H9 (cell line): ENCODE measurements around the gene RDH11. TPM values are rescaled to one million over a fixed set of nuclear protein-coding genes. Genes with fewer than 3 reads are reported as not detected.

Source experiments
- DNase-seq: peaks from one replicate; pipeline ENCODE4 v3.0.0-alpha.2; 2017
- H2AFZ ChIP-seq: one replicate; pipeline ENCODE4 v1.6.1; 2013; ENCODE audit warnings: mild to moderate bottlenecking, low read length, control low read depth, moderate library complexity
- H2AK5ac ChIP-seq: 2 replicates; pipeline ENCODE4 v1.6.1; 2013; ENCODE audit warnings: low read length, control low read depth, mixed read lengths; ENCODE audit not compliant: insufficient read length
- H2BK120ac ChIP-seq: one replicate; pipeline ENCODE4 v1.6.1; 2013; ENCODE audit warnings: low read depth, mild to moderate bottlenecking, low read length, control low read depth, inconsistent platforms; ENCODE audit not compliant: poor library complexity, severe bottlenecking
- H2BK12ac ChIP-seq: 2 replicates; pipeline ENCODE4 v1.6.1; 2013; ENCODE audit warnings: low read length, control low read depth, mixed read lengths, low read depth; ENCODE audit not compliant: insufficient read length
- H2BK15ac ChIP-seq: 2 replicates; pipeline ENCODE4 v1.6.1; 2013; ENCODE audit warnings: low read depth, low read length, control low read depth
- H2BK20ac ChIP-seq: one replicate; pipeline ENCODE4 v1.6.1; 2013; ENCODE audit warnings: low read depth, mild to moderate bottlenecking, low read length, control low read depth, inconsistent platforms; ENCODE audit not compliant: poor library complexity, severe bottlenecking
- H2BK5ac ChIP-seq: 2 replicates; pipeline ENCODE4 v1.6.1; 2013; ENCODE audit warnings: low read length, control low read depth, mixed read lengths; ENCODE audit not compliant: insufficient read length
- H3K14ac ChIP-seq: 2 replicates; pipeline ENCODE4 v1.6.1; 2013; ENCODE audit warnings: low read length, control low read depth; ENCODE audit not compliant: insufficient read depth
- H3K18ac ChIP-seq: 2 replicates; pipeline ENCODE4 v1.6.1; 2013; ENCODE audit warnings: low read depth, mild to moderate bottlenecking, mixed read lengths, low read length, control low read depth; ENCODE audit not compliant: insufficient read length
- H3K23ac ChIP-seq: 2 replicates; pipeline ENCODE4 v1.6.1; 2013; ENCODE audit warnings: low read length, control low read depth, mixed read lengths, low read depth; ENCODE audit not compliant: insufficient read length
- H3K23me2 ChIP-seq: 2 replicates; pipeline ENCODE4 v1.6.1; 2013; ENCODE audit warnings: low read depth, mild to moderate bottlenecking, mixed read lengths, low read length, control low read depth; ENCODE audit not compliant: insufficient read length, poor library complexity, severe bottlenecking
- H3K27ac ChIP-seq: 2 replicates; pipeline ENCODE4 v1.5.1; 2013; ENCODE audit warnings: low read length, control low read depth, mixed read lengths, low read depth; ENCODE audit not compliant: insufficient read length
- H3K27me3 ChIP-seq: 2 replicates; pipeline ENCODE4 v1.6.1; 2013; ENCODE audit warnings: low read length, control low read depth, inconsistent platforms; ENCODE audit not compliant: insufficient read depth
- H3K4ac ChIP-seq: 2 replicates; pipeline ENCODE4 v1.6.1; 2013; ENCODE audit warnings: low read depth, mild to moderate bottlenecking, control low read depth, inconsistent platforms, low read length, moderate library complexity
- H3K4me1 ChIP-seq: 2 replicates; pipeline ENCODE4 v1.6.1; 2013; ENCODE audit warnings: low read length, control low read depth, inconsistent platforms; ENCODE audit not compliant: insufficient read depth
- H3K4me2 ChIP-seq: 2 replicates; pipeline ENCODE4 v1.6.1; 2013; ENCODE audit warnings: low read length, control low read depth, mixed read lengths; ENCODE audit not compliant: insufficient read length, insufficient read depth
- H3K56ac ChIP-seq: 2 replicates; pipeline ENCODE4 v1.6.1; 2013; ENCODE audit warnings: low read depth, mild to moderate bottlenecking, mixed read lengths, low read length, control low read depth; ENCODE audit not compliant: insufficient read length
- H3K79me1 ChIP-seq: 2 replicates; pipeline ENCODE4 v1.6.1; 2013; ENCODE audit warnings: low read depth, mild to moderate bottlenecking, moderate library complexity, low read length, control low read depth, inconsistent platforms; ENCODE audit not compliant: insufficient read depth, poor library complexity, severe bottlenecking
- H3K79me2 ChIP-seq: 2 replicates; pipeline ENCODE4 v1.6.1; 2013; ENCODE audit warnings: low read length, control low read depth, inconsistent platforms; ENCODE audit not compliant: insufficient read depth
- H3K9ac ChIP-seq: 2 replicates; pipeline ENCODE4 v1.6.1; 2013; ENCODE audit warnings: low read length, control low read depth, mixed read lengths; ENCODE audit not compliant: insufficient read length; ENCODE audit errors: extremely low read depth
- H3K9me3 ChIP-seq: one replicate; pipeline ENCODE4 v1.6.1; 2013; ENCODE audit warnings: low read depth, low read length, inconsistent platforms; ENCODE audit not compliant: control insufficient read depth
- H3T11ph ChIP-seq: one replicate; pipeline ENCODE4 v1.6.1; 2013; ENCODE audit warnings: mild to moderate bottlenecking, low read length, control low read depth, inconsistent platforms
- H4K20me1 ChIP-seq: one replicate; pipeline ENCODE4 v1.6.1; 2013; ENCODE audit not compliant: control insufficient read depth, insufficient read length, insufficient read depth
- H4K5ac ChIP-seq: 2 replicates; pipeline ENCODE4 v1.6.1; 2013; ENCODE audit warnings: low read depth, mild to moderate bottlenecking, mixed read lengths, low read length, control low read depth; ENCODE audit not compliant: insufficient read length
- H4K8ac ChIP-seq: replicated peaks from 2 replicates; pipeline ENCODE4 v1.6.1; 2013; ENCODE audit warnings: low read length, control low read depth, mixed read lengths, low read depth; ENCODE audit not compliant: insufficient read length
- H4K91ac ChIP-seq: 2 replicates; pipeline ENCODE4 v1.6.1; 2013; ENCODE audit warnings: low read depth, mild to moderate bottlenecking, moderate library complexity, mixed read lengths, low read length, control low read depth; ENCODE audit not compliant: insufficient read length
- H3K27ac Mint-ChIP-seq, 3 experiments: 2 replicates in 2 of 3; 3 replicates in 1 of 3; pipeline ENCODE4 v1.8.0; 2020 to 2021; ENCODE audit warnings: mixed read lengths in 3 of 3, mild to moderate bottlenecking in 1 of 3, moderate library complexity in 1 of 3
- H3K27me3 Mint-ChIP-seq: 2 replicates; pipeline ENCODE4 v1.8.0; 2021; ENCODE audit warnings: low read depth, mild to moderate bottlenecking, moderate library complexity, mixed read lengths
- H3K36me3 Mint-ChIP-seq, 3 experiments: 2 replicates in 2 of 3; 3 replicates in 1 of 3; pipeline ENCODE4 v1.8.0; 2020 to 2021; ENCODE audit warnings: low read depth in 3 of 3, mixed read lengths in 3 of 3; ENCODE audit not compliant: insufficient read depth in 1 of 3
- H3K4me1 Mint-ChIP-seq, 2 experiments: 2 replicates each; pipeline ENCODE4 v1.8.0; 2020; ENCODE audit warnings: mixed read lengths in 2 of 2
- H3K4me3 Mint-ChIP-seq, 2 experiments: 2 replicates in 1 of 2; 3 replicates in 1 of 2; pipeline ENCODE4 v1.8.0; 2020 to 2021; ENCODE audit warnings: mild to moderate bottlenecking in 2 of 2, mixed read lengths in 2 of 2, moderate library complexity in 1 of 2
- H3K9me3 Mint-ChIP-seq, 2 experiments: 2 replicates in 1 of 2; 3 replicates in 1 of 2; pipeline ENCODE4 v1.8.0; 2020; ENCODE audit warnings: mild to moderate bottlenecking in 2 of 2, mixed read lengths in 2 of 2, moderate library complexity in 1 of 2
- WGBS: extraction: QIAGEN DNeasy Blood & Tissue Kit; methylation state at CpG from one replicate; pipeline ENCODE4 v1.1.7; 2013; ENCODE audit warnings: missing lambda C conversion rate, low lambda C conversion rate, mixed read lengths; ENCODE audit not compliant: insufficient read length; ENCODE audit errors: extremely low coverage; 5-methylcytosine and 5-hydroxymethylcytosine counted together
- total RNA-seq: library from RNA; stranded (reverse); gene quantifications from 2 replicates; pipeline ENCODE4 v1.2.1, GENCODE V29; 2021
- TF ChIP-seq, protein P1 (sequence below): fragments of 200-600 bp; sonication (generic); conservative IDR thresholded peaks from 3 replicates; pipeline ENCODE4 v1.8.0; 2021; ENCODE audit warnings: antibody characterized with exemption, mild to moderate bottlenecking

RDH11 gene
- total RNA-seq, 1 experiment from 2014 or later, result 83.4 TPM

DNA sequence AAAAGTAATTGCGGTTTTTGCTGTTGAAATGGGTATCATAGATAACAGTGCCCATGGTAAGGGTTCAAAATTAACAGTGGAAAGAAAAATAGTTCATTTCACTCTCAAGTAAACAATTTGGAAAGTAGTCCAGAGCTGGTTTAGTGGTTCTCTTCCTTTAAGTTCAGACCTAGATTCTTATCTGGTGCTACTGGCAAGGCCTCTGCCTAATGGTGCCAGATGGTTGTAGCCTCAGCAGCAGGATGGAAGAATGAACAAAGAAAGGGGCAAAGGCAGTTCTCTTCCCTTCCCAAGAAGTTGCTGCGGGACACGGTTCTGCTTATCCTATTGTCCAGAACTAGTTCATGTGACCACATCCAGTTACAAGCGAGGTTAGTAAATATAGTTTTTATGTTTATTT, 65.4 kb downstream of the RDH11 start:
- no peak overlapping the region for H4K5ac ChIP-seq
- H3K4ac ChIP-seq, result no peak overlapping the region
- no peak overlapping the region for H3T11ph ChIP-seq
- no peak for DNase-seq
- H3K79me2 ChIP-seq, result no peaks in the 10 kb centered on the region
- H3K9me3 Mint-ChIP-seq, result no peaks in the 10 kb centered on the region
- no peak overlapping the region for H2BK120ac ChIP-seq
- no peak overlapping the region for H2BK15ac ChIP-seq
- no peak overlapping the region for H3K27ac Mint-ChIP-seq
- H3K79me1 ChIP-seq, result no peaks in the 10 kb centered on the region
- H3K4me2 ChIP-seq, result no peak overlapping the region
- peaks cover 5 to 7% (median 7%) of the 10 kb centered on the region in 3 experiments for H3K36me3 Mint-ChIP-seq
- no peak overlapping the region for H2AFZ ChIP-seq
- H3K56ac ChIP-seq, result no peak overlapping the region
- H3K27me3 Mint-ChIP-seq, result no peaks in the 10 kb centered on the region
- H4K8ac ChIP-seq, result no peak overlapping the region
- no peaks in the 10 kb centered on the region for H3K27me3 ChIP-seq
- no peaks in the 10 kb centered on the region for H3K4me1 Mint-ChIP-seq
- no peak overlapping the region for H3K14ac ChIP-seq
- H4K20me1 ChIP-seq, result no peaks in the 10 kb centered on the region
- no peaks in the 10 kb centered on the region for H3K9me3 ChIP-seq
- no peak overlapping the region for H2BK5ac ChIP-seq
- no peak overlapping the region for H4K91ac ChIP-seq
- no CpG with 5 or more reads among the region's 4 CpGs for WGBS
- H3K23me2 ChIP-seq, result no peaks in the 10 kb centered on the region
- H3K23ac ChIP-seq, result no peak overlapping the region
- H3K18ac ChIP-seq, result no peak overlapping the region
- H3K9ac ChIP-seq, result no peak overlapping the region
- no peak overlapping the region for H3K4me3 Mint-ChIP-seq
- H3K4me1 ChIP-seq, result no peaks in the 10 kb centered on the region
- H3K27ac ChIP-seq, result no peak overlapping the region
- H2BK12ac ChIP-seq, result no peak overlapping the region
- H2AK5ac ChIP-seq, result no peak overlapping the region
- H2BK20ac ChIP-seq, result no peak overlapping the region
- TF ChIP-seq, protein P1, sequence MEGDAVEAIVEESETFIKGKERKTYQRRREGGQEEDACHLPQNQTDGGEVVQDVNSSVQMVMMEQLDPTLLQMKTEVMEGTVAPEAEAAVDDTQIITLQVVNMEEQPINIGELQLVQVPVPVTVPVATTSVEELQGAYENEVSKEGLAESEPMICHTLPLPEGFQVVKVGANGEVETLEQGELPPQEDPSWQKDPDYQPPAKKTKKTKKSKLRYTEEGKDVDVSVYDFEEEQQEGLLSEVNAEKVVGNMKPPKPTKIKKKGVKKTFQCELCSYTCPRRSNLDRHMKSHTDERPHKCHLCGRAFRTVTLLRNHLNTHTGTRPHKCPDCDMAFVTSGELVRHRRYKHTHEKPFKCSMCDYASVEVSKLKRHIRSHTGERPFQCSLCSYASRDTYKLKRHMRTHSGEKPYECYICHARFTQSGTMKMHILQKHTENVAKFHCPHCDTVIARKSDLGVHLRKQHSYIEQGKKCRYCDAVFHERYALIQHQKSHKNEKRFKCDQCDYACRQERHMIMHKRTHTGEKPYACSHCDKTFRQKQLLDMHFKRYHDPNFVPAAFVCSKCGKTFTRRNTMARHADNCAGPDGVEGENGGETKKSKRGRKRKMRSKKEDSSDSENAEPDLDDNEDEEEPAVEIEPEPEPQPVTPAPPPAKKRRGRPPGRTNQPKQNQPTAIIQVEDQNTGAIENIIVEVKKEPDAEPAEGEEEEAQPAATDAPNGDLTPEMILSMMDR, result no peak
